GM19025 (cell line): ENCODE measurements around the gene BSND.

Experiments
- ATAC-seq: cut with Tn5 transposase; IDR thresholded peaks from one replicate; pipeline ENCODE4 v1.9.1; 2021; ENCODE audit warnings: mild to moderate bottlenecking, low read depth, moderate library complexity; ENCODE audit not compliant: unreplicated experiment

The BSND gene

DNA sequence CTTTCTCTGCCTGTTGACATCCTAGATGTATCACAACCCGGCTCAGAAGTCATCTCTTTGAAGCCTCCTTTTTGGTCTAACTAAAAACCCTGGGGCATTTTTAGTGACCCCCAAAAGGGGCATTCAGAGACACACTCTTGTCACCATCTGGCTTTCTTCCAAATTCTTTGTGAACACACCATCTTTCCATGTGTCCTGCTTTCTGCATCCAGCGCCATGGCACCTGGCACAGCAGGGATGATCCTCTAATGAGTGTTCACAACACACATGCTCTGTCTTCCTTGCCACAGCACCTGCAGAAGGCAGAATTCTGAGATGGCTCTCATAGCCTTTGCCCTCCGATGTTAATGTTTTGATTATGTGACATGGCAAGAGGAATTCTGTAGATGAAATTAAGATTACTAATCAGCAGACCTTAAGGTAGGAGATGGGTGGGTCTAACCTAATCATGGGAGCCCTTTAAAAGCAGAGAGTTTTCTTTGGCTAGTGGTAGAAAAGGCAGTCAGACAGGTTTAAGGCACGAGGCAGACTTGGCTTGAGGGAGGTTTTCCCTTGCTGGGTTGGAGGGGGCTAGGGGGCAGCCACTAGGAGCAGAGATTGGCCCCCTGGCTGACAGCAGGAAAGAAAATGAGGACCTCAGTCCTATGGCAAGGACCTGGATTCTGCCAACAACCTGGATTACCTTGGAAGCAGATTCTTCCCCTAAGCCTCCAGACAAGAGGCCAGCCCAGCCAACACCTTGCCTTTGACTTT lies 23.2 kb upstream of the BSND start:
- ATAC-seq: no peak

DNA sequence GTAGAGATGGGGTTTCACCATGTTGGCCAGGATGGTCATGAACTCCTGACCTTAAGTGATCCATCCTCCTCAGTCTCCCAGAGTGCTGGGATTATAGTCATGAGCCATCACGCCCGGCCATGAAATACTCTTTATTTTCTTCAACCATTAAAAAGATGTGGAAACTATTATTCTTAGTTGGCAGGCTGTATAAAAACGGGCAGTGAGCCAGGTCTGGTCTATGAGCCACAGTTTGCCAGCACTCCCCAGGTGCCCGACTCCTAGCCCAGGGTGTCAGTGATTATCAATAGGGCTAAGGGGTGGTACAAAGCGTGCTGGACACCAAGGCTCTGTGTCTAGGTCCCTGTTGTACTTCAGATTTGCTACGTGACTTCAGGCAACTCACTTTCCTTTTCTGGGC lies 22.0 kb upstream of the BSND start:
- ATAC-seq: no peak

DNA sequence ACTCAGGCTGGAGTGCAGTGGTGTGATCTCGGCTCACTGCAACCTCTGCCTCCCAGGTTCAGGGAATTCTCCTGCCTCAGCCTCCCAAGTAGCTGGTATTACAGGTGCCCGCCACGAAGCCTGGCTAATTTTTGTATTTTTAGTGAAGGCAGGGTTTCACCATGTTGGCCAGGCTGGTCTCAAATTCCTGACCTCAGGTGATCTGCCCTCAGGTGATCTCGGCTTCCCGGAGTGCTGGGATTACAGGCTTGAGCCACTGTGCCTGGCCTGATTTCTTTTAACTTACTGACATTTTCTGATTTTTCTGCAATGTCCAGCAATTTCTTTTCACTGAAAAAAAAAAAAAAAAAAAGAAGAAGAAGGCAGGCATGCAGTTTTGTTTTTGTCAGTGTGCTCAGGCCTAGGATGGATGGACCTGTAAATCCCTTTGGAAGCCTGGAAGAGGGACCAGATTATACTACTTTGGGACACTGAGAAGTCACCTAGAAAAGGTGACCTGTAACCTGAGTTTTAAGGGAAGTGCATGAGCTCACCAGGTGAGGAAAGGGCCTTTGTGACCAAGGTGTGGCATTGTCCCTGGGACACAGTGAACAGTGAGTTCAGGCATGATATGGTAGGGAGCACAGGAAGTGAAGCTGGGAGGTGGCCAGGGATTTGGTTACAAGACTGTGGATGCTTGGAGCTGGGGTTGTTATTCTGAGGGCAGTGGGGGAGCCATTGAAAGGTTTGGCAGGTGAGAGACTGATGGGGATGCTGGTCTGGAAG lies 21.0 kb upstream of the BSND start:
- ATAC-seq: no peak

DNA sequence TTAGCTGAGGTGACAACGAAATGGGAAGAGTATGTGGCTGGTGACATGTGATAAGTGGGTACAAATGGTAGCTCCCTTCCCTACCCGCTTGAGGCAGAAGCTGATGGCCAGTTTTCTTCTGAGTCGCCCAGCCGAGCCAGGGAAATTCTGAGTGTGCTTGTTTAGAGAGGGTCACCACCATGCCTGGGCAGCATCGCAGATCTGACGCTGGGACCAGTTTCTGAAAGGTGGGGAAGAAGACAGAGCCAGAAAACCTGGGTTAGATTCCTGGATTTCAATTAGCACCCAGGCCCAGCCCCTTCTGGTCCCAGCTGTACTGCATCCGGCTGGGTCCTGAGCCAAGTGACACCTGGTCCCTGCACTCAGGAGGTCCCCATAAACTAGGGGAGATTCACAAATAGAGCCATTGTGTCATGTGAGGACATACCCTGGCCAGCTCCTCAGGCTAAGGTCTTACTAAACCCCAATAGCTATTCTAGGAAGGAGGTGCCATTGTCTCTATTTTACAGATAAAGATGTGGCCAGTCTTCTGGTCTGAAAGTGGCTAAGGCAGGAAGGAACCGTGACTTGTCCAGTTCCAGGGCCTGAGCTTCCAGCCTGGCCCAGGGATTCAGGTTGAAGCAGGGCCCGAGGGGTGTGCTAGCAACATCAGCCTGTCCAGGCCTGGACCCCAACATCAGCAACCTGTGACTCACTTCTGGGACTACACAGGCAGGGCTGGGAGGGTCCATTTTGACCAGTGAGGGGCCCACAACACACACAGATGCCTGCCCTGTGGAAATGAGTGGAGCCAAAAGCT lies 20.0 kb upstream of the BSND start:
- no peak for ATAC-seq

DNA sequence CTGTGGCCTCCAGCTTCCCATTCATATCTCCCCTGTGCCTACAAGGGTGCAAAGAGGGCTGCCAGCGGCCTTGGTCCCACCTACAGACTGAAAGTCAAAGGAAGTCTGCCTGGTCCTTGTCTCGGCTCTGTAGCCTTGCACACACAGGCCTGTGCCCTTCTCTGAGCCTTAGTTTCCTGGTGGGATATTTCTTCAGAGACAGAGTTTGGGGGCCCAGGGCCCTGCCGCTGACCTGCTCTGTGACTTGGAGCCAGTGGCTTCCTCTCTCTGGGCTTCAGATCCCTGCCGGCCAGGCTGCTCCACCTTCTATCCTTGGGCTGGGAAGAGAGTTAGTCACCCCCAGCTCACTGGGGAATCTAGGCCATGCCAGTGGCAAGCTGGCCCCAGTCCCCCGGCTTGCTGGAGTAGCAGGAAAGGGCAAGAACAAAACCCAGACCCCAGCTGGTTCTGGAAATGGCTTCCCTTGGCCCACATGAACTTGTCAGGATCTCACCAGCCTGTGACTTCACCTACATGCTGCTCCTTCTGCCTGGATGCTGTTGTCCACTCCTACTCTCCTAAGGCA lies 19.3 kb upstream of the BSND start:
- no peak for ATAC-seq

DNA sequence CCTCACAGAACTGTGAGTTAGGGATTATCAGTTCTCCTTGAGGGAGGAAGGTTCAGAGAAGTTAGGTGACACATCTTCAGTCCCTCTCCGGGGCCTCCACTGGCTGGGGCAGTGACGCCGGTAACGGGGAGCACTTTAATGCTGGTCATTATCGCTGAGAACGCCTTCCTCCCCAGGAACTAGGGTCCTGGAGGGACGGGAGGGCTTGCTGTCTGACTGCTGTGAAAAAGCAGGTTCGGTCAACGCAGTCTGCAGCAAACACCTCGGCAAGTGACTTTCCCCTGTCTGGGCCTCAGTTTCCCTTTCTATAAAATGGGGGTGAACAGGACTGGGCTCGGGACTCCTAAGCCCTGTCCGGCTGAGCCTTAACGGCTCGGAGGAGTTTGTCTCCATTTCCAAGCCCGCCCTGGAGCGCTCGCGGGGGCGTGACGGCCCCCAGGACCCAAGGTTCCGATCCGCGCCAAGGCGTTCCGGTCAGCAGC lies 18.6 kb upstream of the BSND start:
- ATAC-seq: no peak

DNA sequence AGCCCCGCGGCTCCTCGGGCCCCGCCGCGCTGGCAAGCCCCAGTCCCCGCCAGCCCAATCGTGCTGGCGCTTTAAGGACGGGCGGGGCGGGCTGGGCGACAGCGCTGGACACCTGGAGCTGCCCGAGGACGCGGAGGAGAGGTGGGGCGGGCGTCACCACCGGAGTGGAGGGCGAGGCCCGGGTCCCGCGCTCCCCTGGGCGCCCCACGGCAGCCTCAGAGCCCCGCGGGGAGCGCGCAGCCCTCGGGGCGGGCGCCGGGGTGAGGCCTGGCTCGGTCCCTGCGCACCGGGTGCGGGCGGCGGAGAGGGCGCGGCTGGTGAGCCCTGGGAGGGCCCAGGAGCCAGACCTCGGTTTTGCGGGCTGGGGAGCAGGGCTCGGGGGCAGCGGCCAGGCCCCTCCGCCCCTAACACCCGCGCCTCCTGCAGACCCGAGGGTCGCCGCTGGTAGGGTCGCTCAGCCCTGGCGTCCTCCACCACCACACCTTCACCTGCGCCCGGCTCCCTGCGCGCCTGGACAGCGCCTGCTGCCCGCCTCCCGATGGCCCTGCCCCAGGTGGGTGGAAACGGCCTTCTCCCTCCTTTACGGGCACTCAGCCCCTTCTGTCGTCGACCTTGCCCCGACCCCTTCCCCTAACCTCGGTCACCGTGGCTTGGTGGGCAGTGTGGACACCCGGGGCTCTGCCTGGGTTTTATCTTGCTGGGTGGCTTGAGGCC lies 18.0 kb upstream of the BSND start, which contains the start of gene TMEM61:
TMEM61 (plus strand) TSS at position 101 of the 714 bp plus-strand sequence; CDS start at position 539, 438 bp downstream.
- no peak for ATAC-seq

DNA sequence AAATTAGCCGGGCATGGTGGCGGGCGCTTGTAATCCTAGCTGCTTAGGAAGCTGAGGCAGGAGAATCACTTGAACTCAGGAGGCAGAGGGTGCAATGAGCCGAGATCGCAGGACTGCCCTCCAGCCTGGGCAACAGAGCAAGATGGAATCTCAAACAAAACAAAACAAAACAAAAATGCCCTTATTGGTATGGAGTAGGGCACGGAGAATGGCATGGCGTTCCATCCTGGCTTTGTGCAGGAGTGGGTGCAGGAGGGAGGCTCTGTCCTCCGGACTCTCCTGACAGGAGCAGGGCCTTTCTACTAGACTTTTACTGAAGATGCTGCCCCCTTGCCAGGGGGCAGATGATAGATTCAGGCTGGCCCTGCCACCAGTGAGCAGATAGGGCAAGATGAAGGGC lies 17.3 kb upstream of the BSND start:
- ATAC-seq: no peak

DNA sequence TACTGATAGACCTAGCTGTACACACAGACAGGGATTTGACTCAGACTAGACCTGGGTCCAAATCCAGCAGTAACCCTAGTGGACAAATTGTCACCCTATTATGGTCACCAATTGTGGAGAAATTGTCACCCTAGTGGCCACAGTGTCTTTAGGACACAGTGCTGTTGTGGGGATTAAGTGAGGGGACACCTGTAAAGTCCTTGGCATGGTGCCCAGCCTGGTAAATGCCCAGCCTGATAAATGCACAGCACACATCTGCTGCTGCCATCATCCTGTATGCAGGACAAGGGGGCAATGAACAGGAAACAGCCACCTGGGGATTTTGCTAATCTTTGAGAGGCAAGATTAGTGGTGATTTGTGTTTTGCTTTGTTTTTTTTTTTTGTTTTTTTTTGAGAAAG lies 16.0 kb upstream of the BSND start:
- no peak for ATAC-seq

DNA sequence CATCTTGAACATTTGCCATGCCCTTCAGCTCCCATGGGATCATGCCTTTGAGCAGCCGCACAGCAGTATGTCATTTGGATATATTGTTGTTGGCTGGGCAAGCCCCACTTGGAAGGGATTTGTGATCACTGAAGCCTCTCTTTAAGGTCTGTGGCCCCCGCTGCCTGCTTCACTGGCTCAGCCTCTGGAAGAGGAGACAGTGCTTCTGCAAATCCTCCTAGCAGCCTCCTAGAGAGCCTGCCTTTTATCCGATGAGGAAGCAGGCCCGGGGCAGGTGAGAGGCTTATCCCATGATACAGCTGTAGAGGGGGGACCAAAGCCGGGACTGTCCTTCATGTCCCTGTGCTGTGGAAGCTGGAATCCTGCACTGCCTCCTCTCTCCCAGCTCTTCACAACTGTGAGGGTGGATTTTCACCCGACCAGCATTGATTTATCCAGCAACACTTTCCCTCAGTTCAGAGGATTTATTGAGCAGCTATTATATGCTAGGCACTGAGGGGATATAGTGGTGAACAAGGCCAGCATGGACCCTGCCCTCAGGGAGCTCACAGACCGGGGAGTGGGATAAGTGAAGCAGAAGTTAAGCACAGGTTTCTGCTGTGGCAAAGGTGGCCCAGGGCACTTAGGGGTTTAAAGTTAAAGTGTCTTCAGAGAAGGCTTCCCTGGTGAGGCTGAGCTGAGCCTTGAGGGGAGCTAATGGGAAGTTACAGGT lies 14.4 kb upstream of the BSND start:
- no peak for ATAC-seq

DNA sequence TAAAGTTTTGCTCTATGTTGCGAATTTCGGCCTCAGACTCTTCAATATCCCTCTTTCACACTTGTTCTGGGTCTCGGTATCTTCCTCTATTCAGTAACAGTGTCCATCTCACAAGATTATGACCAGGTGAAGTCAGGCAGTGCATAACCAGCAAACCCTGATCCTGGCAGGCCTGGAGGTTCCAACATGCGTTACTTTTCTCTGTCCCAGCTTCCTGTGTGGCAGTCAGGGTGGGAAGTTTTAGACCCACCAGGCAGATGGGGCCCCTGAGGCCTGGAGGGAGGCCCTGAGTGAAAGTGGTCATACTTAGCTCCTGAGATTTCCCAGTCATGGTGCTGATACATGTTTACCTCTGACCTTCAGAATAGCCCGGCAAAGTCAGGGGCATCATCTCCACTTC lies 13.2 kb upstream of the BSND start:
- no peak for ATAC-seq

DNA sequence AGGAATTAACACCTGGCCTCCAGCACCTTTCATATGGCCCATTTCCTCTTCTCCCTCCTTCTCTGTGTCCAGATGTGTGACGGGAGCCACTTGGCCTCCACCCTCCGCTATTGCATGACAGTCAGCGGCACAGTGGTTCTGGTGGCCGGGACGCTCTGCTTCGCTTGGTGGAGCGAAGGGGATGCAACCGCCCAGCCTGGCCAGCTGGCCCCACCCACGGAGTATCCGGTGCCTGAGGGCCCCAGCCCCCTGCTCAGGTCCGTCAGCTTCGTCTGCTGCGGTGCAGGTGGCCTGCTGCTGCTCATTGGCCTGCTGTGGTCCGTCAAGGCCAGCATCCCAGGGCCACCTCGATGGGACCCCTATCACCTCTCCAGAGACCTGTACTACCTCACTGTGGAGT lies 12.7 kb upstream of the BSND start:
- no peak for ATAC-seq

DNA sequence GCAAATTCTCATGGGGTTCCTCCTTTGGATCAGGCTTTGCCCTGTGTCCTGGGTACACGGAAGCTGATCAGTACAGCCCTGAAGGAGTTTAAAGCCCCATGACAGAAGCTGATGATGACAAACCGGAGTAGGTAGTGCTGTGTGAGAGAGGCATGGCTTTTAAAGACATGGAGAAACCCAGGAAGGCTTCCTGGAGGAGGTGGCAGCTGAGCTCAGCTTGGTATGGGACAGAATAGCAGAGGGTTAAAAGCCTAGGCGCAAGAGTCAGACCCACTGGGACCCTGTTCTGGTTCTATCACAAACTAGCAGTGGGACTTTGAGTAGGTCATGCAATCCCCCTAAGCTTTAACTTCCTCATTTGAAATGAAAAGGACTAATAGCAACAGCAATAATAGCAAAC lies 12.2 kb upstream of the BSND start:
- ATAC-seq: no peak

DNA sequence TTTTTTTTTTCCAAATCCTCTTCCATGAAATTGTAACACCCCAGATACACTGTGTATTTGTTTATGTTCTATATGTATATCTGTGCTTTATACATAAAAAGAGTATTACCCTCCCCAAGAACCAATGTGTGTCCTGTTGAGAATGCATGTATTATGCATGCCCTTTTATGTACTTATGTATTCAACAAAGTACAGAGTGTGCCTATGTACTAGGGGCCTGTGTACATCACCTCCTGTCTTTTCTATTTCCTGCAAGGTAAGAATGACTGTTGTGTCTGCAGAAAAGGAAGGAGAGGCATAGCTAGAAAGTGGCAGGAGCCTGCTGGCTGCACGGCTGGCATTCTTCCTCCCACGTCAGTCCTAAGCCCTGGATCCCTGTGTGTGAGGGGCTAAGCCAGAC lies 11.3 kb upstream of the BSND start:
- no peak for ATAC-seq

DNA sequence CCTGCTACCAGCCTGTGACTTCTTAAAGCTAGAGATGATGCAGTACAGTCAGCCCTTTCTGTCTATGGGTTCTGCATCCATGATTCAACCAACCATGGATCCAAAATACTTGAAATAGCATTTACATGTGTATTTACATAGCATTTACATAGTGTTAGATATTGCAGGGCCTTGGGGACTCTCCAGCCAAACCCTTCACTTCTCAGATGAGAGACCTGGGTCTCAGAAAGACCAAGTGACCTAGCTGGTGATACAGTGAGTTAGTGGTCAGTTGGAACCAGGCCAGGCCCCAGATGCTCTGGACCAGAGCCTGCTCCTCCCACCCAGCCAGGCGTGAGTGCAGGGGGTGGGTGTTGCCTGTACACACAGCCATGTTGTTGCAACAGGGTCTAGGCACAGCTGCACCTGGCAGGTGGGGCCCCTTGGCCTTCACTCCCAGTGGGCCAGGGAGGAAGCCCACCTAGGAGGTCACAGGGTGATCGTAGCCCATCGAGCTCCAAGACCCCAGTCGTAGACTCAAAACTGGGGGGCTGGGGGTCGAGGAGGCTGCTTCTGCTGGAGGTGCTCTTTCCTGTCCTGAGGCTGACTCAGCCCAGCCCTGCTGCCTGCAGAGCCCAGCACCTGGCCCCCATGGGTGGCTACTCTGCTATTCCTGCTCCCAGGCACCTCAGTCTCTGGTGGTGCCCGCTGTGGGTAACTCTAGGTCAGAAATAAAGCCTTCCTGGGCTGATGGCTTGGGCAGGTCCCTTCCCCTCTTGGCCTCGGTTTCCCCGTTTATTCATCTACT lies 10.6 kb upstream of the BSND start:
- ATAC-seq: no peak

DNA sequence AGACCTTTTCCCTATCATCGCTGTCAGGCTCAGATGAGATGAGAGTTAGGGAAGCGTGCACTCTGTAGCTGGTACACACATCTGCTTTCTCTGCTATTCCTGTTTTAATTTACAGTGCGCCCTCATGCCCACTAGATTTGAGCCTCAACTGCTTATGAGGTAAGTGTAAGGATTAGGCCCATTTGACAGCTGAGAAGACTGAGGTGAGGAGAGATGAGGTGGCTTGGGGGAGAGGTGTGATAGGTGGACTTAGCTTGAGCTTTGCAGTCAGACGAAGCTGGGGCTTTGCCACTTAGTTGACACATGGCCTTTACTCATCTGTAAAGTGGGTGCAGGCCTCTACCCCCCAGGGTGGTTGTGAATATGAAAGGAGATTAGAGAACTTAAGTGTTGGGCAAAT lies 9.8 kb upstream of the BSND start:
- no peak for ATAC-seq

DNA sequence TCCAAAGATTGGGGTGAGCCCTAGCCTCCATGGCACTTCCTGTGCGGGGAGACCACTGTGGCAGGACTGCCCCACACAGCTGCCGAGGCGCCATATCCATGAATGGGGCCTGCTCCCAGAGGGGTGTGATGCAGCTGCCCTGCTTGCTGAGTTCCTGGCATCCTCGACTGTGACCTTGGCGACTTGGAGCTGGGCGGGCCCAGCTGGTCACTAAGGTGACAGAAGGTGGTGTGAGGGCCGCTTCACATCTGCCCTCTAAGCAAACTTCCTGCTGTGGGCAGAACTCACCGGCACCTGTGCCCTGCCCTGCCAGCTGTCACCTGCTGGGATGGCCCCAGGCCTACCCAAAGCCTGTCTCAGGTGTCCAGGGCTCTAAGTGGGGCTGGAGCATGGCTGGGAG lies 9.3 kb upstream of the BSND start:
- ATAC-seq: no peak

DNA sequence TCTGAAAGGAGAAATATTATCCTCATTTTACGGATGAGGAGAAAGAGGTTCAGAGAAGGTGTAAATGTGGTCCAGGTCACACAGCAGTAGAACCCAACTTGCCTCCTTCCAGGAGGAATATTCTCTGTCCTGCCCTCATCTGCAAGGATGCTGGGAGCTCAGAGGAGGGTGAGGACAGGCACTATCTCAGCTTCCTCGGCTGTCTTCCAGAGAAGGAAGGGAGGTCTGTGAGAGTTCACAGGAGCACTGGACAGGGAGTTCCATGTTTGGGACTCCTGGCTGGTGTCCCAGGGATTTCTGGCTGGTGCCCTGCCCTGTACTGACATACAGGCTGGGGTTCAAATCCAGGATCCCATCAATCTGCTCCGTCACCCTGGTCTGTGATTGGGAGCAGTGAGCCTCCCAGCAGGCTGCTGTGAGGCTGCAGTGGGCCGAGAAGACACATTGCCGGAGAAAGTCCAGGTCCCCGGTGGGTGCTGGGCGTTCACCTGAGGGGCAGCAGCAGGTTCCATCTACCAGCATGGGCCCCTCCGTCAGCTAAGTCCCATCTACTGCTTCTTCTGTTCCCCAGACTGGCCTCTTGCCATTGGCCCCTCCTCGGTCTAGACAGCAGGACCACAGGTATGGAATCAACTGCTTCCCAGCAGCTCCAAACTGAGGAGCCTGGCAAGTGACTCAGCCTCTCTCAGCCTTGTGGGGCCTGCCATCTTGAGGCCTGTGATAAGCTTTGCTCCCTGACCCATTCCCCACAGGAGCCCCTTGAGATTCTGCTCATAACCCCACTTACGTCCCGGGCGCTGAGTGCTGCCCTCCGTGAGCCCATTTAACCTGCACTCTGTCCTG lies 8.5 kb upstream of the BSND start:
- no peak for ATAC-seq
